Globus pallidus (tissue), 1 donor: ENCODE data around the gene FGL2.
"Not testable (repeated sequence)": the region's sequence is repeated elsewhere in the genome, so short reads cannot be mapped to it uniquely, and the experiment has no call there.

Experiments
- DNase-seq: peaks from one replicate; pipeline ENCODE4 v3.0.0-alpha.2; 2015; ENCODE audit warnings: low spot score

FGL2 gene

GRCh38 chr7:77199013-77199966 lies at the start of gene FGL2:
FGL2 (minus strand) TSS chr7:77199819; CDS start chr7:77199793, 26 bp downstream.
- peak; percentile 41 for DNase-seq

- DNase-seq, result no peak
These were observed 48.5 kb upstream of the FGL2 start for GRCh38 chr7:77248154-77248553.

- DNase-seq, result peak; percentile 51
These were observed 47.7 kb upstream of the FGL2 start for GRCh38 chr7:77247206-77247850.

- DNase-seq, result no peak
These were observed 46.5 kb upstream of the FGL2 start for GRCh38 chr7:77246026-77246640.

- DNase-seq, result peak; percentile 24
These were observed 45.6 kb upstream of the FGL2 start for GRCh38 chr7:77245015-77245755.

- no peak for DNase-seq
These were observed 44.8 kb upstream of the FGL2 start for GRCh38 chr7:77244222-77244934.

- no peak for DNase-seq
These were observed 42.9 kb upstream of the FGL2 start for GRCh38 chr7:77242554-77242953.

- DNase-seq, result peak; percentile 43
These were observed 42.4 kb upstream of the FGL2 start for GRCh38 chr7:77242068-77242467.

GRCh38 chr7:77239471-77239870 lies 39.9 kb upstream of the FGL2 start:
- no peak for DNase-seq

- DNase-seq, result peak; percentile 74
These were observed 39.1 kb upstream of the FGL2 start for GRCh38 chr7:77238703-77239136.

GRCh38 chr7:77235276-77235675 lies 35.7 kb upstream of the FGL2 start:
- no peak for DNase-seq

GRCh38 chr7:77232467-77232866 lies 32.8 kb upstream of the FGL2 start:
- no peak for DNase-seq

- not testable (repeated sequence) for DNase-seq
These were observed 29.2 kb upstream of the FGL2 start for GRCh38 chr7:77228795-77229194.

GRCh38 chr7:77226357-77226839 lies 26.8 kb upstream of the FGL2 start:
- no peak for DNase-seq

- DNase-seq, result no peak
These were observed 23.6 kb upstream of the FGL2 start for GRCh38 chr7:77223261-77223660.

GRCh38 chr7:77222819-77223218 lies 23.2 kb upstream of the FGL2 start:
- DNase-seq, result no peak

GRCh38 chr7:77222065-77222464 lies 22.4 kb upstream of the FGL2 start:
- DNase-seq, result peak; percentile 51

- not testable (repeated sequence) for DNase-seq
These were observed 20.2 kb upstream of the FGL2 start for GRCh38 chr7:77219701-77220331.

- no peak for DNase-seq
These were observed 18.0 kb upstream of the FGL2 start for GRCh38 chr7:77217474-77218185.
